GM23338 (cell line): ENCODE measurements around the gene CRACR2B. TPM values are rescaled to one million over a fixed set of nuclear protein-coding genes. Genes with fewer than 3 reads are reported as not detected.

ENCODE experiments used
- ATAC-seq: fragments of 200-7000 bp; cut with Tn5 transposase; 3 replicates; pipeline ENCODE4 v1.9.1; 2020
- DNase-seq: peaks from one replicate; pipeline ENCODE4 v3.0.0-alpha.2; 2015; ENCODE audit warnings: low spot score
- H2AFZ ChIP-seq: fragments of 200-600 bp; sonication (generic); 2 replicates; pipeline ENCODE4 v1.8.0; 2016; ENCODE audit warnings: antibody characterized with exemption, mild to moderate bottlenecking, moderate library complexity
- H3F3A ChIP-seq: fragments of 200-600 bp; sonication (generic); replicated peaks from 2 replicates; pipeline ENCODE4 v1.8.0; 2017; ENCODE audit warnings: antibody characterized with exemption, mixed run types, low read depth
- H3K27ac ChIP-seq: fragments of 200-600 bp; sonication (generic); 2 replicates; pipeline ENCODE4 v1.6.1; 2016; ENCODE audit warnings: low read depth
- H3K27me3 ChIP-seq: fragments of 200-600 bp; sonication (generic); 2 replicates; pipeline ENCODE4 v1.8.0; 2016; ENCODE audit warnings: mild to moderate bottlenecking, mixed run types, moderate library complexity; ENCODE audit not compliant: insufficient read depth
- H3K36me3 ChIP-seq: fragments of 200-600 bp; sonication (generic); 2 replicates; pipeline ENCODE4 v1.8.0; 2016; ENCODE audit warnings: mild to moderate bottlenecking; ENCODE audit not compliant: insufficient read depth
- H3K4me1 ChIP-seq: fragments of 200-600 bp; sonication (generic); 2 replicates; pipeline ENCODE4 v1.8.0; 2016; ENCODE audit warnings: mild to moderate bottlenecking, moderate library complexity; ENCODE audit not compliant: insufficient read depth
- H3K4me2 ChIP-seq: fragments of 200-600 bp; sonication (generic); 2 replicates; pipeline ENCODE4 v1.7.1; 2017; ENCODE audit warnings: mixed run types
- H3K4me3 ChIP-seq: fragments of 200-600 bp; sonication (generic); 2 replicates; pipeline ENCODE4 v1.6.1; 2016; ENCODE audit warnings: mixed run types
- H3K79me2 ChIP-seq: fragments of 200-600 bp; sonication (generic); replicated peaks from 2 replicates; pipeline ENCODE4 v1.8.0; 2017; ENCODE audit warnings: mild to moderate bottlenecking; ENCODE audit not compliant: insufficient read depth
- H3K9me2 ChIP-seq: fragments of 200-600 bp; sonication (generic); 2 replicates; pipeline ENCODE4 v1.8.0; 2017; ENCODE audit not compliant: insufficient read depth
- H4K20me1 ChIP-seq: fragments of 200-600 bp; sonication (generic); replicated peaks from 2 replicates; pipeline ENCODE4 v1.8.0; 2017; ENCODE audit warnings: mild to moderate bottlenecking; ENCODE audit not compliant: insufficient read depth
- H3K27ac Mint-ChIP-seq: 2 replicates; pipeline ENCODE4 v1.8.0; 2020; ENCODE audit warnings: inconsistent platforms, mild to moderate bottlenecking, moderate library complexity, mixed read lengths
- H3K27me3 Mint-ChIP-seq: 3 replicates; pipeline ENCODE4 v1.8.0; 2022; ENCODE audit warnings: low read depth, mild to moderate bottlenecking, moderate library complexity, mixed read lengths, inconsistent platforms; ENCODE audit not compliant: insufficient read depth, poor library complexity
- H3K36me3 Mint-ChIP-seq: 3 replicates; pipeline ENCODE4 v1.8.0; 2021; ENCODE audit warnings: low read depth, mild to moderate bottlenecking, inconsistent platforms, moderate library complexity, mixed read lengths
- H3K4me1 Mint-ChIP-seq: 3 replicates; pipeline ENCODE4 v1.8.0; 2020; ENCODE audit warnings: mild to moderate bottlenecking, inconsistent platforms, mixed read lengths
- H3K4me3 Mint-ChIP-seq: 3 replicates; pipeline ENCODE4 v1.8.0; 2021; ENCODE audit warnings: moderate library complexity, mild to moderate bottlenecking, inconsistent platforms, mixed read lengths
- H3K9me3 Mint-ChIP-seq: 3 replicates; pipeline ENCODE4 v1.8.0; 2020; ENCODE audit warnings: moderate library complexity, mild to moderate bottlenecking, inconsistent platforms, mixed read lengths
- CREB1 ChIP-seq: fragments of 250-450 bp; sonication (Bioruptor Pico); IDR thresholded peaks from 2 replicates; pipeline ENCODE4 v1.5.0; 2020; ENCODE audit warnings: low read depth, mild to moderate bottlenecking, moderate library complexity
- EZH2 ChIP-seq: fragments of 200-600 bp; sonication (generic); IDR thresholded peaks from one replicate; pipeline ENCODE4 v1.8.0; 2017; ENCODE audit warnings: antibody characterized with exemption, mild to moderate bottlenecking, low read depth; ENCODE audit not compliant: unreplicated experiment
- EZH2phosphoT487 ChIP-seq: fragments of 200-600 bp; sonication (generic); IDR thresholded peaks from one replicate; pipeline ENCODE4 v1.8.1; 2018; ENCODE audit warnings: antibody characterized with exemption; ENCODE audit not compliant: unreplicated experiment
- JUNB ChIP-seq: IDR thresholded peaks from one replicate; pipeline ENCODE4 v1.6.1; 2016; ENCODE audit warnings: antibody characterized with exemption; ENCODE audit not compliant: unreplicated experiment
- NANOG ChIP-seq: IDR thresholded peaks from 2 replicates; pipeline ENCODE4 v1.6.1; 2016; ENCODE audit warnings: antibody characterized with exemption, borderline replicate concordance
- POLR2AphosphoS5 ChIP-seq: IDR thresholded peaks from 2 replicates; pipeline ENCODE4 v1.6.1; 2016; ENCODE audit warnings: antibody characterized with exemption, low read depth
- STAT1 ChIP-seq: IDR thresholded peaks from one replicate; pipeline ENCODE4 v1.6.1; 2016; ENCODE audit warnings: antibody characterized with exemption; ENCODE audit not compliant: unreplicated experiment
- ZNF114 ChIP-seq: fragments of 250-450 bp; sonication (Bioruptor Pico); IDR thresholded peaks from 2 replicates; pipeline ENCODE4 v1.5.0; 2020; ENCODE audit warnings: mild to moderate bottlenecking, moderate library complexity
- ZNF331 ChIP-seq: fragments of 250-450 bp; sonication (Bioruptor Pico); IDR thresholded peaks from 2 replicates; pipeline ENCODE4 v1.5.0; 2020; ENCODE audit warnings: low read depth, mild to moderate bottlenecking, moderate library complexity
- polyA plus RNA-seq: library from polyadenylated mRNA; unstranded; fragments of >200 nt; fragmentation: Nextera tagmentation; extraction: Ambion mirVana; gene quantifications from 2 replicates; pipeline ENCODE4 v1.2.1, GENCODE V29; 2016
- total RNA-seq: library from RNA; depleted of rRNA; stranded (reverse); fragments of >200 nt; shearing (Covaris generic); gene quantifications from 2 replicates; pipeline ENCODE4 v1.2.3, GENCODE V29; 2014
- TF ChIP-seq, protein P1 (sequence below): IDR thresholded peaks from one replicate; pipeline ENCODE4 v1.6.1; 2018; ENCODE audit warnings: antibody characterized with exemption; ENCODE audit not compliant: unreplicated experiment
- TF ChIP-seq, protein P2 (sequence below), 2 experiments: fragments of 200-600 bp in 1 of 2; sonication (generic) in 1 of 2; conservative IDR thresholded peaks; 2 replicates each; pipeline versions ENCODE4 v1.5.1 to v1.6.1; 2016 to 2017; ENCODE audit warnings: antibody characterized with exemption in 2 of 2, low read depth in 2 of 2, mild to moderate bottlenecking in 2 of 2, moderate library complexity in 1 of 2
- TF ChIP-seq, protein P3 (sequence below): fragments of 250-450 bp; sonication (Bioruptor Pico); IDR thresholded peaks from 2 replicates; pipeline ENCODE4 v1.5.0; 2020; ENCODE audit warnings: mild to moderate bottlenecking, moderate library complexity
- TF ChIP-seq, protein P4 (sequence below): IDR thresholded peaks from 2 replicates; pipeline ENCODE4 v1.6.1; 2016; ENCODE audit warnings: antibody characterized with exemption

CRACR2B gene
- total and polyA plus RNA-seq, 2 experiments from 2014 or later, result 55.9 to 64.1 TPM

DNA sequence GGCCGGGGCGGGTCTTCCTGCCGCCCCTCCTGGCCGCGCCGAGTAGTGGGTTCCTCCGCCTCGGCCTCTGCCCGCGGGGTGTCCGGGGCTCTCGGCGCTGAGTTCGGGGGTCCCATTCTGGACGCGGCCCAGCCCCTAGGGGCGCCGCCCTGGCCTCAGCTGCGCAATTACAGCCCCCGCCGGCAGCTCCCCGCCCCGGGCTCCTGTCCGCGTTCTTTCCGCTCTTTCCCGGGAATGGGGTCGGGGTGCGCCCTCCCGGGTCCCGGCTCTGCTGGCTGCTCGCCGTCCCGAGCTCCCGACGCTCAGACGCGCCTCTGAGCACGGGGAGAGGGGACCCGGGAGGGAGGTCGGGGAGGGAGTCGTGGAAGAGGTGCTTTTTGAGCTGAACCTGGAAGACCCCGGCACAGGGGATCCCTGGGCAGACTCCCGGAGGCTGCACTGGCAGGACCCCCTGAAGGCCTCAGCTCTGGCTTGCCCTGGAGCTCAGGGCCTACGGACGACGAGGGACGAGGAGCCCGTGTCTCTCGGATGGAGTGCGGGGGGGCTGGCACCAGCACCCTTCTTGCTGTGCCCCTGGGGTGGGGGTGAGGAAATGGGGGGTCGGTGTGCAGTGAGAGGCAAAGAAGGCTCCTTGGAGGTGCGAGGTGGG, 15.5 kb downstream of the CRACR2B start:
- H3K36me3 Mint-ChIP-seq, result peaks cover 31% of the 10 kb centered on the region
- Histone ChIP-seq H3K9me2 (no peaks in the 10 kb centered on the region), H3K27me3 (no peaks in the 10 kb centered on the region), H3K4me1 (peaks cover 25% of the 10 kb centered on the region), H3K4me3 (peak overlapping the region; percentile 98), H3K4me2 (peak overlapping the region; percentile 91), H3F3A (peaks cover 20% of the 10 kb centered on the region; the same call in 1 of the 2 replicates), H3K79me2 (peaks cover 19% of the 10 kb centered on the region), H3K36me3 (peaks cover 6% of the 10 kb centered on the region; the same call in 1 of the 2 replicates), H4K20me1 (peaks cover 27% of the 10 kb centered on the region), H2AFZ (no peak overlapping the region), H3K27ac (peak overlapping the region; percentile 99; the same call in 1 of the 2 replicates)
- peak overlapping the region; percentile 88 for H3K4me3 Mint-ChIP-seq
- no peak for DNase-seq
- H3K27ac Mint-ChIP-seq, result peak overlapping the region; percentile 65; the same call in 1 of the 2 replicates
- TF ChIP-seq NANOG (no peak), CREB1 (no peak), ZNF331 (CRISPR knock-in tag) (no peak), EZH2 (no peak), EZH2phosphoT487 (no peak), JUNB (no peak), ZNF114 (CRISPR knock-in tag) (no peak), POLR2AphosphoS5 (no peak), STAT1 (no peak)
- TF ChIP-seq, protein P1, sequence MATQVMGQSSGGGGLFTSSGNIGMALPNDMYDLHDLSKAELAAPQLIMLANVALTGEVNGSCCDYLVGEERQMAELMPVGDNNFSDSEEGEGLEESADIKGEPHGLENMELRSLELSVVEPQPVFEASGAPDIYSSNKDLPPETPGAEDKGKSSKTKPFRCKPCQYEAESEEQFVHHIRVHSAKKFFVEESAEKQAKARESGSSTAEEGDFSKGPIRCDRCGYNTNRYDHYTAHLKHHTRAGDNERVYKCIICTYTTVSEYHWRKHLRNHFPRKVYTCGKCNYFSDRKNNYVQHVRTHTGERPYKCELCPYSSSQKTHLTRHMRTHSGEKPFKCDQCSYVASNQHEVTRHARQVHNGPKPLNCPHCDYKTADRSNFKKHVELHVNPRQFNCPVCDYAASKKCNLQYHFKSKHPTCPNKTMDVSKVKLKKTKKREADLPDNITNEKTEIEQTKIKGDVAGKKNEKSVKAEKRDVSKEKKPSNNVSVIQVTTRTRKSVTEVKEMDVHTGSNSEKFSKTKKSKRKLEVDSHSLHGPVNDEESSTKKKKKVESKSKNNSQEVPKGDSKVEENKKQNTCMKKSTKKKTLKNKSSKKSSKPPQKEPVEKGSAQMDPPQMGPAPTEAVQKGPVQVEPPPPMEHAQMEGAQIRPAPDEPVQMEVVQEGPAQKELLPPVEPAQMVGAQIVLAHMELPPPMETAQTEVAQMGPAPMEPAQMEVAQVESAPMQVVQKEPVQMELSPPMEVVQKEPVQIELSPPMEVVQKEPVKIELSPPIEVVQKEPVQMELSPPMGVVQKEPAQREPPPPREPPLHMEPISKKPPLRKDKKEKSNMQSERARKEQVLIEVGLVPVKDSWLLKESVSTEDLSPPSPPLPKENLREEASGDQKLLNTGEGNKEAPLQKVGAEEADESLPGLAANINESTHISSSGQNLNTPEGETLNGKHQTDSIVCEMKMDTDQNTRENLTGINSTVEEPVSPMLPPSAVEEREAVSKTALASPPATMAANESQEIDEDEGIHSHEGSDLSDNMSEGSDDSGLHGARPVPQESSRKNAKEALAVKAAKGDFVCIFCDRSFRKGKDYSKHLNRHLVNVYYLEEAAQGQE, result no peak
- TF ChIP-seq, protein P2, sequence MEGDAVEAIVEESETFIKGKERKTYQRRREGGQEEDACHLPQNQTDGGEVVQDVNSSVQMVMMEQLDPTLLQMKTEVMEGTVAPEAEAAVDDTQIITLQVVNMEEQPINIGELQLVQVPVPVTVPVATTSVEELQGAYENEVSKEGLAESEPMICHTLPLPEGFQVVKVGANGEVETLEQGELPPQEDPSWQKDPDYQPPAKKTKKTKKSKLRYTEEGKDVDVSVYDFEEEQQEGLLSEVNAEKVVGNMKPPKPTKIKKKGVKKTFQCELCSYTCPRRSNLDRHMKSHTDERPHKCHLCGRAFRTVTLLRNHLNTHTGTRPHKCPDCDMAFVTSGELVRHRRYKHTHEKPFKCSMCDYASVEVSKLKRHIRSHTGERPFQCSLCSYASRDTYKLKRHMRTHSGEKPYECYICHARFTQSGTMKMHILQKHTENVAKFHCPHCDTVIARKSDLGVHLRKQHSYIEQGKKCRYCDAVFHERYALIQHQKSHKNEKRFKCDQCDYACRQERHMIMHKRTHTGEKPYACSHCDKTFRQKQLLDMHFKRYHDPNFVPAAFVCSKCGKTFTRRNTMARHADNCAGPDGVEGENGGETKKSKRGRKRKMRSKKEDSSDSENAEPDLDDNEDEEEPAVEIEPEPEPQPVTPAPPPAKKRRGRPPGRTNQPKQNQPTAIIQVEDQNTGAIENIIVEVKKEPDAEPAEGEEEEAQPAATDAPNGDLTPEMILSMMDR (conservative IDR thresholded peaks at IDR 0.05; ENCODE audit: low read depth in 2 of 2), result no peak
- TF ChIP-seq, protein P3, sequence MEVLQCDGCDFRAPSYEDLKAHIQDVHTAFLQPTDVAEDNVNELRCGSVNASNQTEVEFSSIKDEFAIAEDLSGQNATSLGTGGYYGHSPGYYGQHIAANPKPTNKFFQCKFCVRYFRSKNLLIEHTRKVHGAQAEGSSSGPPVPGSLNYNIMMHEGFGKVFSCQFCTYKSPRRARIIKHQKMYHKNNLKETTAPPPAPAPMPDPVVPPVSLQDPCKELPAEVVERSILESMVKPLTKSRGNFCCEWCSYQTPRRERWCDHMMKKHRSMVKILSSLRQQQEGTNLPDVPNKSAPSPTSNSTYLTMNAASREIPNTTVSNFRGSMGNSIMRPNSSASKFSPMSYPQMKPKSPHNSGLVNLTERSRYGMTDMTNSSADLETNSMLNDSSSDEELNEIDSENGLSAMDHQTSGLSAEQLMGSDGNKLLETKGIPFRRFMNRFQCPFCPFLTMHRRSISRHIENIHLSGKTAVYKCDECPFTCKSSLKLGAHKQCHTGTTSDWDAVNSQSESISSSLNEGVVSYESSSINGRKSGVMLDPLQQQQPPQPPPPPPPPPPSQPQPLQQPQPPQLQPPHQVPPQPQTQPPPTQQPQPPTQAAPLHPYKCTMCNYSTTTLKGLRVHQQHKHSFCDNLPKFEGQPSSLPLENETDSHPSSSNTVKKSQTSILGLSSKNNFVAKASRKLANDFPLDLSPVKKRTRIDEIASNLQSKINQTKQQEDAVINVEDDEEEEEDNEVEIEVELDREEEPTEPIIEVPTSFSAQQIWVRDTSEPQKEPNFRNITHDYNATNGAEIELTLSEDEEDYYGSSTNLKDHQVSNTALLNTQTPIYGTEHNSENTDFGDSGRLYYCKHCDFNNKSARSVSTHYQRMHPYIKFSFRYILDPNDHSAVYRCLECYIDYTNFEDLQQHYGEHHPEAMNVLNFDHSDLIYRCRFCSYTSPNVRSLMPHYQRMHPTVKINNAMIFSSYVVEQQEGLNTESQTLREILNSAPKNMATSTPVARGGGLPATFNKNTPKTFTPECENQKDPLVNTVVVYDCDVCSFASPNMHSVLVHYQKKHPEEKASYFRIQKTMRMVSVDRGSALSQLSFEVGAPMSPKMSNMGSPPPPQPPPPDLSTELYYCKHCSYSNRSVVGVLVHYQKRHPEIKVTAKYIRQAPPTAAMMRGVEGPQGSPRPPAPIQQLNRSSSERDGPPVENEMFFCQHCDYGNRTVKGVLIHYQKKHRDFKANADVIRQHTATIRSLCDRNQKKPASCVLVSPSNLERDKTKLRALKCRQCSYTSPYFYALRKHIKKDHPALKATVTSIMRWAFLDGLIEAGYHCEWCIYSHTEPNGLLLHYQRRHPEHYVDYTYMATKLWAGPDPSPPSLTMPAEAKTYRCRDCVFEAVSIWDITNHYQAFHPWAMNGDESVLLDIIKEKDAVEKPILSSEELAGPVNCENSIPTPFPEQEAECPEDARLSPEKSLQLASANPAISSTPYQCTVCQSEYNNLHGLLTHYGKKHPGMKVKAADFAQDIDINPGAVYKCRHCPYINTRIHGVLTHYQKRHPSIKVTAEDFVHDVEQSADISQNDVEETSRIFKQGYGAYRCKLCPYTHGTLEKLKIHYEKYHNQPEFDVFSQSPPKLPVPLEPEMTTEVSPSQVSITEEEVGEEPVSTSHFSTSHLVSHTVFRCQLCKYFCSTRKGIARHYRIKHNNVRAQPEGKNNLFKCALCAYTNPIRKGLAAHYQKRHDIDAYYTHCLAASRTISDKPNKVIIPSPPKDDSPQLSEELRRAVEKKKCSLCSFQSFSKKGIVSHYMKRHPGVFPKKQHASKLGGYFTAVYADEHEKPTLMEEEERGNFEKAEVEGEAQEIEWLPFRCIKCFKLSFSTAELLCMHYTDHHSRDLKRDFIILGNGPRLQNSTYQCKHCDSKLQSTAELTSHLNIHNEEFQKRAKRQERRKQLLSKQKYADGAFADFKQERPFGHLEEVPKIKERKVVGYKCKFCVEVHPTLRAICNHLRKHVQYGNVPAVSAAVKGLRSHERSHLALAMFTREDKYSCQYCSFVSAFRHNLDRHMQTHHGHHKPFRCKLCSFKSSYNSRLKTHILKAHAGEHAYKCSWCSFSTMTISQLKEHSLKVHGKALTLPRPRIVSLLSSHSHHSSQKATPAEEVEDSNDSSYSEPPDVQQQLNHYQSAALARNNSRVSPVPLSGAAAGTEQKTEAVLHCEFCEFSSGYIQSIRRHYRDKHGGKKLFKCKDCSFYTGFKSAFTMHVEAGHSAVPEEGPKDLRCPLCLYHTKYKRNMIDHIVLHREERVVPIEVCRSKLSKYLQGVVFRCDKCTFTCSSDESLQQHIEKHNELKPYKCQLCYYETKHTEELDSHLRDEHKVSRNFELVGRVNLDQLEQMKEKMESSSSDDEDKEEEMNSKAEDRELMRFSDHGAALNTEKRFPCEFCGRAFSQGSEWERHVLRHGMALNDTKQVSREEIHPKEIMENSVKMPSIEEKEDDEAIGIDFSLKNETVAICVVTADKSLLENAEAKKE (CRISPR knock-in tag), result no peak
- TF ChIP-seq, protein P4, sequence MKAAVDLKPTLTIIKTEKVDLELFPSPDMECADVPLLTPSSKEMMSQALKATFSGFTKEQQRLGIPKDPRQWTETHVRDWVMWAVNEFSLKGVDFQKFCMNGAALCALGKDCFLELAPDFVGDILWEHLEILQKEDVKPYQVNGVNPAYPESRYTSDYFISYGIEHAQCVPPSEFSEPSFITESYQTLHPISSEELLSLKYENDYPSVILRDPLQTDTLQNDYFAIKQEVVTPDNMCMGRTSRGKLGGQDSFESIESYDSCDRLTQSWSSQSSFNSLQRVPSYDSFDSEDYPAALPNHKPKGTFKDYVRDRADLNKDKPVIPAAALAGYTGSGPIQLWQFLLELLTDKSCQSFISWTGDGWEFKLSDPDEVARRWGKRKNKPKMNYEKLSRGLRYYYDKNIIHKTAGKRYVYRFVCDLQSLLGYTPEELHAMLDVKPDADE, result no peak
- peak; percentile 1 for ATAC-seq
- peaks cover 29% of the 10 kb centered on the region for H3K4me1 Mint-ChIP-seq
- no peaks in the 10 kb centered on the region for H3K9me3 Mint-ChIP-seq
- H3K27me3 Mint-ChIP-seq, result peaks cover 31% of the 10 kb centered on the region
